ENCODE results near the gene TRAM2. TPM values are rescaled to one million over a fixed set of nuclear protein-coding genes. Genes with fewer than 3 reads are reported as not detected.

Gene TRAM2
- total RNA-seq, 1 donor from 2014 or later = 11.0 TPM

DNA sequence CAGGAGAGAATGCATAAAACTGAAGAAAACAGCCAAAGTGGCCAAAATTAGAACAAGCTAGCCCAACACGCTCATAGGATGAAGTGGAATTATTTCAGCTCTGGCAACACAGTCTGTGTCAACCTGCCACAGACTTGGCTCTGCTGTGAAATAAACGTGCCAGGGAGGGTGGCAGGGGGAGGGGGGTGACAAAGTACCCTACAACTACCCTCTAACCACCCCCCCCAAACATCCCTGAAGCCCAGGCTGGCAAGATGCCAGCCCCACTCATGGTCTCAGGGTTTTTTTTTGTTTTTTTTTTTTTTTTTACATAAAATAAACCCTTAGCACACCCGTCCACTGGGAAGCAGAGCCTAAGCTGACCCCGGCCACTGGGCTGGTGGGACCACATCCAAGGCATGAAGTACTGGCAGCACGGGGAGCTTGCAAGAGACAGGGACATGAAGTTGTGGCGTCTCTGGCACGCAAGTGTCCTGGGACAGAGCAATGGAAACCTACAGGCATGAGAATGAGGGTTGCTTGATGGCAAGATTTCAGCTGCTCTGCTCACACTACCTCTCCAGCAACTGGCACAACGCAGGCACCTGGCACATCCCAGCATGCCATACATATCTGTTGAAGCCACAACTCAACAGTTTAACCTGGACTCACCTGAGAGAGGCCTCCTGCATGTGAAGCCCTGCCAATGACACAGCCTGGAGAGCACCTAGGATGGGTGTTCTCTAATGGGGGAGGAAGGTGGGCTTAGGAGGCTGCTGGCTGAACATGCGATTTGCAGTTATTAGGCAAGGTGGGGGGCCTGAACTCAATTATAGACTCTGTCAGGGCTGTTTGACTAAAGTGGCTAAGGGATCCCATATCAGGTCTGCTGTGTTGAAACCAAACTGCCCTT, 76.4 kb downstream of the TRAM2 start:
- Histone ChIP-seq H3K27ac (no peak overlapping the region), H3K27me3 (no peaks in the 10 kb centered on the region), H3K4me1 (peaks cover 30% of the 10 kb centered on the region), H3K9me3 (no peaks in the 10 kb centered on the region), H3K36me3 (no peaks in the 10 kb centered on the region), H3K4me3 (no peak overlapping the region)
- DNase-seq (ENCODE audit: extremely low spot score in 2 of 2) = no peak
- intact Hi-C loops (cut with DNase I) = no loop called here
- TF ChIP-seq, protein P1, sequence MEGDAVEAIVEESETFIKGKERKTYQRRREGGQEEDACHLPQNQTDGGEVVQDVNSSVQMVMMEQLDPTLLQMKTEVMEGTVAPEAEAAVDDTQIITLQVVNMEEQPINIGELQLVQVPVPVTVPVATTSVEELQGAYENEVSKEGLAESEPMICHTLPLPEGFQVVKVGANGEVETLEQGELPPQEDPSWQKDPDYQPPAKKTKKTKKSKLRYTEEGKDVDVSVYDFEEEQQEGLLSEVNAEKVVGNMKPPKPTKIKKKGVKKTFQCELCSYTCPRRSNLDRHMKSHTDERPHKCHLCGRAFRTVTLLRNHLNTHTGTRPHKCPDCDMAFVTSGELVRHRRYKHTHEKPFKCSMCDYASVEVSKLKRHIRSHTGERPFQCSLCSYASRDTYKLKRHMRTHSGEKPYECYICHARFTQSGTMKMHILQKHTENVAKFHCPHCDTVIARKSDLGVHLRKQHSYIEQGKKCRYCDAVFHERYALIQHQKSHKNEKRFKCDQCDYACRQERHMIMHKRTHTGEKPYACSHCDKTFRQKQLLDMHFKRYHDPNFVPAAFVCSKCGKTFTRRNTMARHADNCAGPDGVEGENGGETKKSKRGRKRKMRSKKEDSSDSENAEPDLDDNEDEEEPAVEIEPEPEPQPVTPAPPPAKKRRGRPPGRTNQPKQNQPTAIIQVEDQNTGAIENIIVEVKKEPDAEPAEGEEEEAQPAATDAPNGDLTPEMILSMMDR (IDR thresholded peaks at IDR 0.05) = no peak
- no peak for TF ChIP-seq POLR2AphosphoS5 (IDR thresholded peaks at IDR 0.05; ENCODE audit: insufficient read depth in 1 of 2, low read depth in 1 of 2)
- TF ChIP-seq POLR2A (IDR thresholded peaks at IDR 0.05) = no peak

DNA sequence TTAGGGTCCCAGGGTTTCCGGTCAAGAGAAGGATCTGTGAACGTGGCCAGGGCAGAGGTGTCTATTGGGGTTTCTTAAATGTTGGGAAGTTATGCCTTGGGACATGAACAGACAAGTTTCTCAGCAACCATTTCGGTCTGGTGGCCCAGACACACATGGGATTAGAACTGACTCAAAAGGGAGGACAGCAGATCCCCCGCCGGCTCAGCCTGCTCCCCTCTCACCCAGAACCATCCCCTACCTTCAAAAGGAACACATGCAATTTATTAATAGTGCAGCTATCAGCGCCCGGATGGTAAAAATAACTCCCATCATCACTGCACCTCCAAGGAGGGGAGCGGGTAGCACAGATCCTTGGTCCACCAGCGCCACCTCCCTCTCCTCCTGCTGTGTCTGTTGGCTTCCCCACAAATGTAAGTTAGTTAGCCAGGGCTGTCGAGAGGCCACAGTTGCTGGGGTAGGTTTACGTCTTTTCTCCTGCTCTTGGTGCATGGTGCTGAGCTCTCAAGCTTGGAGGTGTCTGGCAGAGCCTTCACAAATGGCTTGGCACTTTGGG, 77.1 kb downstream of the TRAM2 start:
- DNase-seq (ENCODE audit: extremely low spot score in 2 of 2) = no peak
- Histone ChIP-seq H3K27me3 (no peaks in the 10 kb centered on the region), H3K9me3 (no peaks in the 10 kb centered on the region), H3K4me3 (no peak overlapping the region), H3K27ac (peak overlapping the region; percentile 2), H3K36me3 (no peaks in the 10 kb centered on the region), H3K4me1 (peaks cover 26% of the 10 kb centered on the region)
- TF ChIP-seq, protein P1 (IDR thresholded peaks at IDR 0.05) = no peak
- TF ChIP-seq POLR2AphosphoS5 (IDR thresholded peaks at IDR 0.05; ENCODE audit: insufficient read depth in 1 of 2, low read depth in 1 of 2) (no peak), POLR2A (IDR thresholded peaks at IDR 0.05) (no peak)
- intact Hi-C loops (cut with DNase I) = no loop called here

DNA sequence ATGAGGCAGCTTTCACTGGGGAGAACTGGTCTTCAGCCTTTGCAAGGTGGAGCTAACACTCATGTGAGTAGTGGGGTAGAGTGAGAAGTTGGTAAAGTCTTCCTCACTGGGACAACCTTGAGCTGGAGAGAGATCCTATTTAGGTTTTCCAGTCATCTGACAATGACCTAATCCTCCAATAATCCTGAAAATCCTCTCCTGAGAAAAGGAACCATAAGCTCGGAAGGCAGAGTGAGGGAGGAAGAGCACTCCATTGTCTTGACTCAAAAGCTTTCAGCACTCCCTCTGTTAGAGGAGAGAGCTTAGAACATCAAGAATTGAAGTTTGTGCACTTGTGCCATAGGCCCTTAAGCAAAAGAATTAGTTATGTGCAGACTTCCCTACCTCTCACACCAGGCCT, 77.8 kb downstream of the TRAM2 start:
- no peak overlapping the region for H3K4me3 ChIP-seq
- H3K4me1 ChIP-seq = peaks cover 19% of the 10 kb centered on the region
- TF ChIP-seq POLR2A (IDR thresholded peaks at IDR 0.05) (no peak), POLR2AphosphoS5 (IDR thresholded peaks at IDR 0.05; ENCODE audit: insufficient read depth in 1 of 2, low read depth in 1 of 2) (no peak)
- TF ChIP-seq, protein P1 (IDR thresholded peaks at IDR 0.05) = no peak
- H3K36me3 ChIP-seq = no peaks in the 10 kb centered on the region
- H3K27me3 ChIP-seq = no peaks in the 10 kb centered on the region
- peak overlapping the region; percentile 2 for H3K27ac ChIP-seq
- intact Hi-C loops (cut with DNase I) = no loop called here
- no peak for DNase-seq (ENCODE audit: extremely low spot score in 2 of 2)
- H3K9me3 ChIP-seq = no peaks in the 10 kb centered on the region

DNA sequence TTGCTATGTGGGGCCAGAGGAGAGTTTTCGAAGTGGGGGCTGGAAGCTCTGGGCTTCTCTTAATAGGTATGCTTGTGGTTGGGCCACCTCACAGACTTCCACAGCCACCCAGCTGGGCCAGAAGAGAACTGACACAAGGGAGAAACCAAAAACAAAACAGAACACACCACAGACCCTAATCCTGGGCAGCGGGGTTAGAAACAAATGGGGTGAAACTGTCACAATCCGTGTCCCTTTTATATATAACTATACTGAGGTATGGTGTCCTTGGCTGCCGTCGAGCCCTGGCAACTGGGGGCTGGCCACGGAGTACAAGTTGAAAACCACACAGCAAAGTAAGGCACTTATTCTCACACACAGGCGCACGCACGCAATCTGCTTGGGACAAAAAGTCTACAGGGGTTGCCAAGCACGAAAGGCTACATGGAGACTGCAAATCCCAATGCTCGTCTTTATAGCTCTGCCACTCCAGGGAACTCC, 78.3 kb downstream of the TRAM2 start:
- intact Hi-C loops (cut with DNase I) = no loop called here
- H3K4me1 ChIP-seq = peaks cover 14% of the 10 kb centered on the region
- TF ChIP-seq POLR2AphosphoS5 (IDR thresholded peaks at IDR 0.05; ENCODE audit: insufficient read depth in 1 of 2, low read depth in 1 of 2) (no peak), POLR2A (IDR thresholded peaks at IDR 0.05) (no peak)
- TF ChIP-seq, protein P1 (IDR thresholded peaks at IDR 0.05) = no peak
- H3K36me3 ChIP-seq = no peaks in the 10 kb centered on the region
- H3K27ac ChIP-seq = peak overlapping the region; percentile 2
- no peak for DNase-seq (ENCODE audit: extremely low spot score in 2 of 2)
- no peaks in the 10 kb centered on the region for H3K9me3 ChIP-seq
- no peaks in the 10 kb centered on the region for H3K27me3 ChIP-seq
- H3K4me3 ChIP-seq = no peak overlapping the region

Measured in vagina (tissue), 2 donors.